Ramos (cell line): ENCODE data around the gene GALNT3.

ENCODE experiments used
- in situ Hi-C: fragments of 300-500 bp; cut with MboI; formaldehyde crosslinking; loops from one replicate; pipeline ENCODE4 v1.14.3; 2022; ENCODE audit warnings: low sequenced_read_pairs; ENCODE audit not compliant: unreplicated experiment

GALNT3 gene

DNA sequence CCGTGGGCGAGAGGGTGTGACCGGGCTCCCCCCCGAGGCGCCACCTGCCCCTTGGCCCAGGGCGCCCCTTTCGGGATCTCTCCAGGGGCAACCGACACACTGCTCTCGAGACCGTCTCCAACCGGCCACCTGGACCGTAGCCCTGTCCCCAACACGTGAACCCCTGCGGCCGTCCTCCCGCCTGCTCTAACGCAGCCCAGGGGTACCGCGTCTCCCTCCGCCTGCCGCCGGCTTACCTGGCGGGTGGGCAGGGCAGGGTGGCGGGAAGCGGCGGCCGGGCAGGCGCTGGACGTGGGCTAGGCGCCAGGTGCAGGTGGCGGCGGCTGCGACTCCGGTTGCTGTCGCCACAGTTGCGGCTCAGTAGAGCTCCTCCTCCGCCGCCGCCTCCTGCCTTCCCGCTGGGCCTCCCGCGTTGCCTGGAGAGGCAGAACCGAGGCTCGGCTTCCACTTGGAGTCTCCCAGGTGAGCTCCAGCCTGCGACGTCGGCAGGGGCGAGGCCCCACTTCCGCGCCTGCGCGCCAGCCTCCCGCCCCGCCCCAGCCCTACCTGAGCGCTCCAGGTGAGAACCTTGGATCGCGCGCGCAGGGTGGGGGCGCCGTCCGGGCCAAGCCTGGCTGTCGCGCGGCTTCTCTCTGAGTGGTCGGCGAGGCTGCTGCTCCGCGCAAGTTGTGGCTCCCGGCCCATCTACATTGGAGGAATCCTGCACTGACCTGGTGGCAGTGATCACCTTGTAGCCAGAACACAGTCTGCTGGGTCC, at the start of gene GALNT3:
GALNT3 (minus strand) TSS at position 469 of the 757 bp plus-strand sequence. CDS start 23,547 bp downstream, outside the sequence.
- in situ Hi-C loops = no loop called here

DNA sequence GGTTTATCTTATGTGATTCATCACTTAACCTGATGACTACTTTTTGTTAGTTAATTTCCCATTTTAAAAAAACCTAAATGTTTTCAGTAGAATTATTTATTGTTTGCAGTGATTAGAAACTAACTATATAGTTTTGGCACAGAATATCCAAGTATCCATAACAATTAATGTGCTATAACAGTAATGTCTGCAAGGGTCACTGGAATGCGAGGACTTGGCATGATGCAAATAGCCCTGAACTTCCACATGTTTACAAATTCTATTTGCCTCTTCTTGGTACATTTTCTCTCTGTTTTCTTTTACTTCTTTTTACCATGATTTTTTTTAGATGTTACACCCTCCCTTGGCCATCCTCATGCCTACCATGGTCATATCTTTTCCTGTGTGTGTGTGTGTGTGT, 49.3 kb upstream of the GALNT3 start:
- in situ Hi-C loops = no loop called here

DNA sequence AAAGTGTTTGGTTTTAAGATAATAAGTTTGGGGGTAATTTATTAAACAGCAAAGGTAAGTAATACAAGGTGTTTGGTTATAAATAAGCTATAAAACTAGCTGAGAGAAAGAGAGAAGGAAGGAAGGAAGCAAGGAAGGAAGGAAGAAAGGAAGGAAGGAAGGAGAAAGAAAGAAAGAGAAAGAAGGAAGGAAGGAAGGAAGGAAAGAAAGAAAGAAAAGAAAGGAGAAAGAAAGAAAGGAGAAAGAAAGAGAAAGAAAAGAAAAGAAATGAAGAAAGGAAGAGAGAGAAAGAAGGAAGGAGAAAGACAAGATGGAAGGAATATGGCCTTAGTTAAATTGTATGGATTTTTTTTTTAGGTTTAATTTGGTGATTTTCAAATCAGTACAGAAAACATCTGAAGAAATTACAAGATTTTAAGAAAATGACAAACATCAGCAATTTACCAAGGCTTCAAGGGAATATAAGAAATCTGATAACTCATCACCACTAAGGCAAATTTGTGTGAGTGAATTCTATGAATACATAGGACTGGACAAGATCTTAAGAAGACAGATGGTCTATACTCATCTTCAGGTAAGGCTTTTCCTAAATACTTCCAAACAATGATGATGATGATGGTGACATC, 46.4 kb upstream of the GALNT3 start:
- in situ Hi-C loops = no loop called here

DNA sequence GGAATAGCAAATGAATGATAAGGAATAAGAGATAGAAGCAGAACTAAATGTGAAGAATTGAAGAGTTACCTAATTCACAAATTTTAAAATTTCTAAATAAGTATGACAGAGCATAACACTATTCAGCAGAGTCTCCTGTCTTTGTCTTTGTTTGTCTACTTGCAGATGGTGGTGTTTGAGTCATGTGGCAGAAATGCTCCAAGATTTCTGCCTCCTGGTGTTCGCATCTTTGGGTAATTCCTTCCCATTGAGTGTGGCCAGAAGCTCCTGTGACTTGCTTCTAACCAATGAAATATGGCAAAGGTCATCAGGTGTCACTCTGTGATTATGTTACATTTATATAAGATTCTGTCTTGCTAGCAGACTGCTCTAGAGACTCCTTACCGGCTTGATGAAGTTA, 45.6 kb upstream of the GALNT3 start:
- in situ Hi-C loops = no loop called here

DNA sequence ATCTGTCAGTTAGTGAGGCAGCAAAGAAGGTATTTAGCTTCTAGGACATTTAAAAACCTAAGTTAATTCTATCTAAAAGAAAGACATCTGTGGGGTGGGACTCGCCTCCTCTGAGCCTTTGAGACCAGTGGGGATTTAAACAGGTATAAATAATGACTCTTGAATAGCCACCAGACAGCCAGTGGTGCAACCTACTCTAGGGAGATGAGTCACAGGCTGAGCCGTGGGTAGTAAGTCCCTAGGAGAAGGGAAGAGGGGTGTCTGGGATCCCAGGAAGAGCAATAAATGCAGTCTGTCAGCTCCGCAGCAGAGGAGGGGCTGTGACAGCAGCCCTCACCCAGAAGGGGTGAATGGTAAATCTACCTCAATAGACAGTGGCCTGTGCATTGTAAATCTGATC, 43.1 kb upstream of the GALNT3 start:
- in situ Hi-C loops = no loop called here

DNA sequence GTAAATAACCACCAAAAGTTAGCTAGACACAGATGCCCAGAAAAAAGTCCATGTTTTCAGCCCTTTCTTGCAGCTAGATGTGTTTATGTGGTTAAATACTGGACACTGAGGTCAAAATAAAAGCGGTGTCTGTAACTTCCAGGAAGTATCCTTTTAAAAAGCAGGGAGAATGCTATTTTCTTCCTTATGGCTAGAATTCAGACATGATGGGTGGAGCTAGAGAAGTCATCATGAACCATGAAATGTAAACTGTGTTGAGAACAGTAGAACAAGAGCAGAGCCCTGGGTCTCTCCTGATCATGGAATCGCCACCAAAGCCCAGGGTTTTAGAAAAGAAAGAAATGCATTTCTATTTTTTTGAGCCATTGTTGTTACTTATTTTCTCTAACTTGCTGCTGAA, 41.3 kb upstream of the GALNT3 start:
- in situ Hi-C loops = no loop called here

DNA sequence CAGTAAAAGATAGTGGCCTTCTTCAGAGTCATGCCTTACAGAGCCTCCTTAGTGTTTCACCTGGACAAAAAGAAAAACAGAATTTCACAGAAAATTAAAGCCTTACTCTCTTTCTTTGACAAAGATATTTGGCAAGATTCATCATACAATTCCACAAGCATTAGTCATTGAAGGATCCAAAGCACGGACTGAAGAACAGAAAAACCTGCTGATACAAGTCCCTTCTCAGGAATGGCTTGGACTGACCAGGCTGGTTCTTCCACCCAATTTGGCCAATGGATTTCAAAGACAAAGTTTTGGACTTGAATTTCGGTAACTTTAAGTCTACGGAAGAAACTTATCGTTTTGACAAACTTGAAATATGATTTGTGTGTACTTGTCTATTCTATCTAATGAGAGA, 39.1 kb upstream of the GALNT3 start:
- in situ Hi-C loops = no loop called here

DNA sequence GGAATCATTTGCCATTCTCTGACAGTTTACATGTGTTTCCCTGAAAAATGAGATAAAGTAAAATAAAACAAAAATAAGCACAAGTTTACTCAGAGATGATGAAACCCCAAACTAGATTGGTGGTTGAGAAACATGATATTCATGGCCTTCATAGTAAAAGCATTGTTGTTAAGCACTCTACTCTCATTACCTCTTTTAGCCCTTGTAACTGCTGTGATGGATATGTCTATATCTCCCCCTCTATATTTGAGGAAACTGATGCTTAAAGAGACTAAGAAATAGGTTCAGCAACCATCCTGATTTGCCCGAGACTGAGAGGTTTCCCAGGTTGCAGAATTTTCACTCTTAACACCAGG, 33.9 kb upstream of the GALNT3 start:
- in situ Hi-C loops = no loop called here

DNA sequence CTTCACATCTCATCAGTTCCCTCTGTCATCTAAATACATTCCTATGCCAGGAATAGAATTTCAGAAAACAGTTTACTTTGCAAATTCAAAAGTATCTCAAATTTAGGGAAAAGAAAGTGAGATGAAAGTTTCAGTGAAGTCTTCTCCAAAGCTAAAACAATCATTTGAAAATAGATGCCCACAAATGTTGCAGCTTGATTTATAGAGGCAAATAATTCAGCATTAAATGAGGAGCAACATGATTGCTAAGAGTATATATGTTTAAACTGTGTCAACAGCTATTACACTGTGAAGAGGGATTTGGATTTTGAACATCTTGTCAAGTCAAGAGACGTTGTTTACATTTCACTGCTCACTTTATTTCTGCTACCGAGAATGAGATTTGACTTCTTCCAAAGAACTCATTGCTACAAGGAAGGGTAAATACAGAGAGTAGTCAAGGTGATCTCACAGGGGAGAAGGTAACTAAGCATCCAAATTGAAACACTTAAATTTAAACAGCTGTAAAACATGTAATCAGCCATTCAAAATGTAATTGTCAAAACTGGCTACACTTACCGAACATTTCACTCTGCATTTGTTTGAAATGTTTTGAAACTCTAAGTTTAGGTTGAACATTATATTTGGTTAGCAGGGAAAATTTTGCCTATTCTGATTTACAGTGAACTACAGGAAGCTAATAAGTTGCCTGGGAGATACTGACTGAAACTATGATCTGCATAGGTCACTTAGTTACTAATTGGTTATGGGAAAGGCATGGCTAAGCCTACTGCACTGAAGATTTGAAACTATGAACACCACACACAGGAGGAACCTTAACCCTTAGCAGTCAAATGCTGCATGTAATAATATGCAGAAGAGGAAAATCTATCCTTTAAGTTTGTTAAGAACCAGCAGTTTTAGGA, 33.2 kb upstream of the GALNT3 start:
- in situ Hi-C loops = no loop called here

DNA sequence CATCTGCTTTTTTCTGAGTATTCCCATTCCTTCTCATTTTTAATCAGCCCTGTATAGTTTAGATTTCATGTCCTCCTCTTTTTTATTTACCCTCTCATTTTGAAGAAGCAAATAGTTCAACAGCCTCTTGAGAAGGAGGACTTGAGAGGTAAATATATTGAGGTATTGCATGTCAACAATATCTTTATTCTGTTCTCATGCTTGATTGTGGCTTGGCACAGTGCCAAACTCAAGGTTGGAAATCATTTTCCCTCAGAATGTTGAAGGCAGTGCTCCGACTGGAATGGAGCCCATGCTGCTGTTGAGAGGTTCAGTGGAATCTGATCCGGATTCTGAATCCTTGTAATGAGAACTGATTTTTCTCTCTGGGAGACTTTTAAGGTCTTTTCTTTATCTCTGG, 31.0 kb upstream of the GALNT3 start:
- in situ Hi-C loops = no loop called here

DNA sequence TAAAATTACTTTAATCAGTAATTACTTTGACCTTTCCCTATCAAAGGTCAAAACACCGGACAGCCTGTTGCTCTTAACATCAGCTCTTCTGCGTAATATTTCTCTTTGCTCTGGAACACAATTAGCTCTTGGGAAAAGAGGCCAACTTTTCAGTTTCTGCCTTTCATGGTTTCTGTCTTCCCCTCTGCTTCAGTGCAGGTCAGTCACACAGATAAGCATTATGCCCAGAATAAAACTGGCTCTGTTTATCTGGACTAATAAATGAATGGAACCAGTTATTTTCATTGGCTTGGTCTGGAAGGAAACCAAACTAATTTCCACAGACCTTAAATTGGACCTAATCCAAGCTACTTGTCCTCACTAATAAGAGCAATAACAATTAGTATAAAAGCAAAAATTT, 26.2 kb upstream of the GALNT3 start:
- in situ Hi-C loops = no loop called here

DNA sequence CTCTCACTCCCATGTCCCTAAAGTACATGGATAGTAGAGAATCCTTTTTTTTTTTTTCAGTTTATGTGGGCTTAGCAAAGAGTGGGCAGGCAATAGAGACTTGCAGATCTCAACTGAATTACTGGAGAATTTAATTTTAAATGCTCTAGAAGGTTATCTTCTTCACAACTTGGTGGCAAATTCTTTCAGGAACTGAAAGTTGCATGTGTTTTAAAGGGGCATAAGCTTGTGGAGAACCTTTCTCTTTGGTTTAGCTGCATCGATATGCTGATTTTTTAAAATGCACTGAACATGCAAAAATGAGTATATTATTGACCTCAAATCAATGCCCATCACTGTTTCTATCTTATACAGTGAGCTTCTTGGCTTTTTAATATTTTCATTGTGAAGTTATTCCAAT, 24.9 kb upstream of the GALNT3 start:
- in situ Hi-C loops = no loop called here

DNA sequence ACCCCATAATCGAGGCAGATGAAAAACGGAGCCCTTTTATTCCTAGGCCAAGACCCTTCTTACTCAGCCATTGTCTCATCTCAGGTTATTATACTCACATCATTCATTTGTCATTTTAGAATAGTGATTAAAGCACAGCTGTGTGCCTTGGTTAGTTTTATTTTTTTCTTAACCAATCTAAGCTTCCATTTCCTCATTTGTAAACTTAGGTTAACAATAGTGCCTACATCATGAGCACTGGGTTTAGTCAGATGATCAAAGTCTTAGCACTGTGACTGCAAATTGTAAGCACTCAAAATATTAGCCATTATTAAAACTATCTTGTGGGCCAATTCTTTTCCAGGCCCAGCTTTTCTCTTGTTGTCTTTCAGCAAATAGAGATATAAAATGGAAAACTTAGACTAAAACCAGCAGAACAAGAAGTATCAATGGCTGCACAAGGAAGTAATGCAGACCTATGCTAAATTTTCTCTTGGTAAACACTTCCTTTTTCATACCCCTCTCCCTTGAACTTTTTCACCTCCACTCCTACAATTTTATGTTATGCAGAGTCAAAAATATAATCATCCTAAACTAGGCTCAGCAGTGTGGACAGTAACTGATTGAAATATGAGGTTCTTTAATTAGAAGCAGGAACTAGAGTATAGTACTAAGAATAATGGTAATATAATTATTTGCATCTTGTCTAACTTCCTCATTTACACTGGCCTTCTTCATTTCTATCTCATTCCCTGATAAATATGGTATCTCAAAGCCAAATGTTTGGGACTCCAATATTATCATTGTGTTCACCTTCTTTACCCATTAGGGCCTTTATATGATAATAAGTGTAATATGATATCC, 21.5 kb upstream of the GALNT3 start:
- in situ Hi-C loops = no loop called here

DNA sequence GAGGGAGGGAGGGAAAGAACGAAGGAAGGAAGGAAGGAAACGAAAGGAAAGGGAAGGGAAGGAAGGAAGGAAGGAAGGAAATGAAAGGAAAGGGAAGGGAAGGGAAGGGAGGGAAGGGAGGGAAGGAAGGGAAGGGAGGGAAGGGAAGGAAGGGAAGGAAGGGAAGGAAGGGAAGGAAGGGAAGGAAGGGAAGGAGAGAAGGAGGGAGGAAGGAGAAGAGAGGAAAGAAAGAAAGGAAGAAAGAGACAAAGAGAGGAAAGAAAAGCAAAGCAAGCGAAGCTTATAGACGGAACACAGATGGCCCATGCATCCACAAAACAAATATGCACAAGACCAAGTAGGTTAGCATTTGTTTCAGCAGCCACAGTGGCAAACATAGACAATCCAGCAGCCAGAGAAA, 20.4 kb upstream of the GALNT3 start:
- in situ Hi-C loops = no loop called here

DNA sequence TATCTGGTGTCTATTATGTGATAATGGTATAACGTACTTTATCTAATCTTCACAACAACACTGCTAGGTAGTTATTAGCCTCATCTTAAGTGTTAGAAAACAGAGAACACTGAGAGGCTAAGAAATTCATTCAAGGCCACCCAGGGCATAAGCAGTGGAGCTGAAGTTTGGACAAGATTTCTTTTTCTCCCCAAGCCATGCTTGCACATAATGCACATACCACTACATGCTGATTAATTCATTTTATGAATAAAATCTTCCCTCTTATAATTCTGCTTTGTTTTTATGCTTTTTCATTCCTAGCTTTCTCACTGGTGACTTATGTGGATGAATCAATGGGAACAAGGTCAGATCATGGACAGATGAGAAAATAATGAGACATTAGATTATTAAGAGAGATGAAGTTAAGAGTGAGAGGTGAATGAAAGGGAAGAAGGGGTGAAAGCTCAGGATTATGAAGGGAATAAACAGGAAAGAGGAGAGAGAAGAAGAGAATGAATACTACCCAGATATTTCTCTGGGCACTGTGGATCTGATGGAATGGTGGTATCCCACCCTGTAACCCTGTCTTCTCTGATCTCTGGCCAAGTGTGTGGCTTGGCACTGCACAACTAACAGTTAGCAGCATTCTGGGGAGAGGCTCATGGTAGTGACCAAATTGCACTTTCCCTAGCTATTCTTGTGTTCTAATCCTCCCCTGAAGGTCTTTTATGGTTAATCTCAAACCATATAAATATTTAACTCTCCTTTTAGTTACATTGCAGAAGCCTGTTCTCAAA, 17.7 kb upstream of the GALNT3 start:
- in situ Hi-C loops = no loop called here

DNA sequence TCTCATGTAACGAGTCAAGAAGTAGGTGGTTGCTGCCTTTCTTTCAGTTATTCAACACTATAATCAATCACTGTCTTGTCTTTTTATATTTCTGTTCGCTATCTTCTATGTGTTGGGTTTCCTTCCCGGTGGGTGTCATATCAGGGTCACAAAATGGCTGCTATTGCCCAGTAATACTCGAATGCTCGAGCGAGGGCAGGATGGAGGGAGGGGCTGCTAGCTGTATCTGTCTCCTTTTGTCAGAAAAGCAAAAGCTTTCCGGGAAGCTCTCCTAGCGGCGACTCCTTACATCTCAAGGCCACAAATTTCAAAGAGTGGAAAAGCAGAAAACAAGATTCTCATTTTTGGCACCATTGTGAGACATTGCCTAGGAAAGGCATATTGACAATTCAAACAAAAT, 16.4 kb upstream of the GALNT3 start:
- in situ Hi-C loops = no loop called here

DNA sequence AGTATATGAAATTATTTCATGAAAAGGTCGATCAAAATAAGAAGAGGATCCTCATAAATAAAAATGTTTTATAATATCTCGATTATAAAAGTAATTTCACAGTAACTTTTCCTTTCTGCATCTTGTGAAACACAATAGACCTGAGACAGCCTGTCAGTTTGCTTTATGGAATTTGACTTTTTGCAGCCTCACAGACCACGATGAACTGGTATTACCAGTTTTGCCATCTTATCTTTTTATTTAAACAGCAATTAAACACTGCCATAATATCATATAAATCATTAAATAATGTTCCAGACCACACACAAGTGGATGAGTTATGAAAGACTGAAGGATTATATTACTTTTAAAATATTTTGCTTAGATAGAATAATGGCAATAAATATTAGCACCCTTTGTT, 10.7 kb upstream of the GALNT3 start:
- in situ Hi-C loops = no loop called here

DNA sequence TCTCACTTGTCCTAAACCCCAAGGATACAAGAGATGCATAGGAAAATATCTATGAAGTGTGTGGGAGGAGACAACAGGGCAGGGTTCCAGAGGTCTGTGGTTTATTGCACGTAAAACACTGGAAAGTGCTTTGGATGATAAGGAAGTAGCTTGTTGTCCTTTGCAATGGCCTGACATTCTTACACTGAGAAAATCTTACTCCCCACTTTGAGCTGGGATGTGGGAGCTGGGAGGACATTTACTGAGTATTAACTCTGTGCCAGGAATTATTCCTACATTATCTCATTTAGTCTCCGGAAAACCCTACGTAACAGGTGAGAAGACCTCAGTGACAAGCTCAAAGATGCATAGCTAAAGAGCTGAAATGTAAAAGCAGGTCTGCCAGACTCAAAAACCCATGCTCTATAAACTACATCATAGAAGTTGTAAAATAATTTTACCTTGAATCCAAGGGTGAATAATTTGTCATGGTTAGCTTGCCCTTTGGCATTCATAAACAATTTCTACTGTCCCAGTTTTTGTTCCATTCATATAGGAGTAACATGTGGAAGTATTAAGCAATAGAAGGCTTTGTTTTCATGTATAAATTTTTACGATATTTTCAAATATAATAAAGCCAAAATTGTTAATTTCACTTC, 9.2 kb upstream of the GALNT3 start:
- in situ Hi-C loops = no loop called here

DNA sequence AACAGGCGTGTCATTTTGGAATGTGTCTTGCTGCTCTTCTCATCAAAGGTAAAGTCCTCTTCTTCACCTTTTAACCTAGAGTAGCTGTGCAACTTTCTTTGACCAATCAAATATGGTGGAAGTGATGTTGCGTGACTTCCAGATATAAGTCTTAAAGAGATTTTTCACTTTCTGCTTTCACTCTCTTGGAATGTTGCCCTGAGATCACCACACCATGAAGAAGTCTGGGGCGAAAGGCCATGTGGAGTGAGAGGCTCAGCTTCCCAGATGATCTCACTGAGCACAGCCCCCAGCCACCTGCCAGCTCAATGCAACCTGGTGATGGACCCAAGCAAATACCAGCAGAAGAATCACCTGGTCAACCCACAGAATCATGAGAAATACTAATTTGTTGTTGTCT, 7.1 kb upstream of the GALNT3 start:
- in situ Hi-C loops = no loop called here
